ENCODE data around the gene MSL3B.
"Not testable (repeated sequence)": the region's sequence is repeated elsewhere in the genome, so short reads cannot be mapped to it uniquely, and the experiment has no call there.

MSL3B gene

DNA sequence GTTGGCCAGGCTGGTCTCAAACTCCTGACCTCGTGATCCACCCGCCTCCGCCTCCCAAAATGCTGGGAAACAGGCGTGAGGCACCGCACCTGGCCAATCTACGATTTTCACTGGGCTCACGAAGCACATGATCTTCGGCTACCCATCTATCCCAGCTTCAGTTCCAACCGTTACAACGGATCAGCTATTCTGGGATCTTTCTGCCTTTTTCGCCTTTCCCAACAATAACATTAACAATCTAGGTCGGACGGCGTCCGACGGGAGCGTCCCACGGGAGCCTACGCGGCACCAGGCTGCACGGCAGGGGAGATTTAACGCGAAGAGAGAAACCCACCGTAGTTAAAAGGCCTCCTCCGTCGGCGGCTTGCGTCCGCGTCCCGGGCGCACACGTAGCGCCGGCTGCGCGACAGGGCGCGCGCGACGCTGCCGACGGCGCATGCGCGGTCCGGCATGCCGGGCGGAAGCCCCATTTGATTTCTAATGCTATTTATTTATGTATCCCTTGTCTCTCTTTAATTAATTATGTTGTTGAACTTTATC is at the start of gene MSL3B:
MSL3B (minus strand) TSS at position 394 of the 540 bp plus-strand sequence.
- Histone ChIP-seq H3K9ac (ENCODE audit: low read depth, low read length) (peak within 1 kb of the TSS; percentile 77), H3K27me3 (ENCODE audit: control insufficient read depth, insufficient read depth, low read length) (no peaks in the 10 kb centered on the region), H3K9me3 (replicated peaks; ENCODE audit: low read length) (no peaks in the 10 kb centered on the region)

DNA sequence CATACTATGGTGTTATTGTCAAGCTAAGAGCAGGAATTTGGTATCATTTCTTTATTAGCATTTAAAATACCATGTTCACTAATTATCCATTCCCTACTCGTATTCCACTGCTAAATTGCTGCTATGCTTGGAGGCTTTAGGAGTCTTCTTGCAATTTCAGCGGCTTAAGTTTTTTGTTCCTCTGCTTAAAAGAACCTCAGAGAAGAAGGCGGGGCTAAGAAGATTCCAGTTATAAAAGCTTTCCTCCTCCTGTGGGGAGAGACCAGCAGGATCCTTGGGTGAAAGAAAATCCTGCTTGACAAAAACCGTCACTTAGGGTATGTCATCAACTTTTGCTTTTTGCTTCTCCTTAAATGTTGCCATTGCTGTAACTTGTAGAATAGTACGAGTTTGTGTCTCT is 48.9 kb upstream of the MSL3B start, which contains the start of gene TRPM8:
TRPM8 (plus strand) TSS at position 258 of the 400 bp plus-strand sequence. CDS start 9,165 bp downstream, outside the sequence.
- H3K9ac ChIP-seq (ENCODE audit: low read depth, low read length) = no peak within 1 kb of the TSS
- no peak within 1 kb of the TSS for H3K4me3 ChIP-seq (ENCODE audit: low read length)
- no peaks in the 10 kb centered on the region for H3K9me3 ChIP-seq (replicated peaks; ENCODE audit: low read length)
- no peaks in the 10 kb centered on the region for H3K36me3 ChIP-seq (ENCODE audit: insufficient read depth, low read length)
- no peaks in the 10 kb centered on the region for H3K4me1 ChIP-seq (ENCODE audit: control insufficient read depth, insufficient read depth, low read length)
- H3K27me3 ChIP-seq (ENCODE audit: control insufficient read depth, insufficient read depth, low read length) = peaks cover 12% of the 10 kb centered on the region
- no peak within 1 kb of the TSS for H3K4me2 ChIP-seq (ENCODE audit: low read length)

More for the DNA sequence above, at the start of gene MSL3B:
- Histone ChIP-seq H3K4me1 (ENCODE audit: control insufficient read depth, insufficient read depth, low read length) (no peaks in the 10 kb centered on the region), H3K4me2 (ENCODE audit: low read length) (peak within 1 kb of the TSS; percentile 91), H3K4me3 (ENCODE audit: low read length) (peak within 1 kb of the TSS; percentile 81), H3K36me3 (ENCODE audit: insufficient read depth, low read length) (no peaks in the 10 kb centered on the region)

- peaks cover 10% of the 10 kb centered on the region for H3K27me3 ChIP-seq (ENCODE audit: control insufficient read depth, insufficient read depth, low read length)
- no peak overlapping the region for H3K4me2 ChIP-seq (ENCODE audit: low read length)
- no peak overlapping the region for H3K9ac ChIP-seq (ENCODE audit: low read depth, low read length)
- H3K4me3 ChIP-seq (ENCODE audit: low read length) = no peak overlapping the region
- no peaks in the 10 kb centered on the region for H3K4me1 ChIP-seq (ENCODE audit: control insufficient read depth, insufficient read depth, low read length)
- H3K9me3 ChIP-seq (replicated peaks; ENCODE audit: low read length) = no peaks in the 10 kb centered on the region
- H3K36me3 ChIP-seq (ENCODE audit: insufficient read depth, low read length) = no peaks in the 10 kb centered on the region
Measured at GRCh38 chr2:233915128-233915527, 46.9 kb upstream of the MSL3B start.

DNA sequence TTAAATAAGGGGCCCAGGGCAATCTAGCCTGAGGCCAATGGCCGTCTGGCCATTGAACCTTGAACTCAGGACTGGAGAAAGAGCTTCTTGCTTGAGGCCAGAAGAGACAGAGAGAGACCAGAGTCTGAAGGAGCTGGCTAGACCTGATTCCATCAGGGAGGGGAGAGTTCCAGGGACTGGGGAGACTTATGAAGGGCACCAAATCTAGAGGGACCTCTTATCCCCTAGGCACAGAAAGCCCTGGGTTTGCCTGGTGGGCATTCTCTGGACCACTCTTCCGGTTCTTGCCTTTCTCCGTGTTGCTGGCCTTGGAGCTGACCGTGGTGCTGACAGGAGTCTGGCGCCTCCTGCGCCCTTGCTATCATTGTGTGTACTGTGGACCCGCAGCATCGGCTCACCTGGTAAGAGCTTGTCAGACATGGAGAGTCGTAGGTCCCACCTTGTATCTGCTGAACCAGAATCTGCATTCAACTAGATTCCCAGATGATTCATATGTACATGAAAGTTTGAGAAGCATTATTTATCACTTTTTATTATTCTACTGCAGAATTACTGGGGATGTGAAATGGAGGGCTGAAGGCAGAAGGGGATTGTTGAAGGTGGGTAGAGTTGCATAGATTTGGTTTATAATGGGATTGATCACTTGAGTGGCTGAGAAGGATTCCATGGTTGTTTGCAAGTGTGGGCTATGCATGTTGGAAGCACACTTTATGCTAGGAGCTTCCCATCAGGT is 44.7 kb upstream of the MSL3B start:
- Histone ChIP-seq H3K4me1 (ENCODE audit: control insufficient read depth, insufficient read depth, low read length) (no peaks in the 10 kb centered on the region), H3K4me3 (ENCODE audit: low read length) (no peak overlapping the region), H3K9me3 (replicated peaks; ENCODE audit: low read length) (no peaks in the 10 kb centered on the region), H3K27me3 (ENCODE audit: control insufficient read depth, insufficient read depth, low read length) (peaks cover 10% of the 10 kb centered on the region), H3K4me2 (ENCODE audit: low read length) (no peak overlapping the region), H3K36me3 (ENCODE audit: insufficient read depth, low read length) (no peaks in the 10 kb centered on the region), H3K9ac (ENCODE audit: low read depth, low read length) (no peak overlapping the region)

DNA sequence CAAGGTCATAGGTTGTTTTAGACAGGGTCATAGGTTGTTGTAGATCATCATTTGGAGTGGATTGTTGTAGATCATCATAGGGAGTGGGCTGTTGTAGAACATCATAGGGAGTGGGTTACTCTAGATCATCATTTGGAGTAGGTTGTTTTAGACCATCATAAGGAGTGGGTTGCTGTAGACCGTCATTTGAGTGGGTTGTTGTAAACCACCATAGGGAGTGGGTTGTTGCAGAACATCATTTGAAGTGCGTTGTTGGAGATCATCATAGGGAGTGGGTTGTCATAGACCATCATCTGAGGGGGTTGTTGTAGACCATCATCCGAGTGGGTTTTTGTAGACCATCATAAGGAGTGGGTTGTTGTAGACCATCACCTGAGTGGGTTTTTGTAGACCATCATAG is 39.4 kb upstream of the MSL3B start:
- Histone ChIP-seq H3K9ac (ENCODE audit: low read depth, low read length) (no peak overlapping the region), H3K9me3 (replicated peaks; ENCODE audit: low read length) (no peaks in the 10 kb centered on the region), H3K4me1 (ENCODE audit: control insufficient read depth, insufficient read depth, low read length) (no peaks in the 10 kb centered on the region), H3K27me3 (ENCODE audit: control insufficient read depth, insufficient read depth, low read length) (peaks cover 7% of the 10 kb centered on the region), H3K4me3 (ENCODE audit: low read length) (no peak overlapping the region), H3K4me2 (ENCODE audit: low read length) (no peak overlapping the region), H3K36me3 (ENCODE audit: insufficient read depth, low read length) (no peaks in the 10 kb centered on the region)

- H3K4me3 ChIP-seq (ENCODE audit: low read length) = no peak overlapping the region
- H3K36me3 ChIP-seq (ENCODE audit: insufficient read depth, low read length) = no peaks in the 10 kb centered on the region
- no peaks in the 10 kb centered on the region for H3K4me1 ChIP-seq (ENCODE audit: control insufficient read depth, insufficient read depth, low read length)
- H3K27me3 ChIP-seq (ENCODE audit: control insufficient read depth, insufficient read depth, low read length) = peaks cover 6% of the 10 kb centered on the region
- no peak overlapping the region for H3K9ac ChIP-seq (ENCODE audit: low read depth, low read length)
- H3K4me2 ChIP-seq (ENCODE audit: low read length) = no peak overlapping the region
- no peaks in the 10 kb centered on the region for H3K9me3 ChIP-seq (replicated peaks; ENCODE audit: low read length)
Measured at GRCh38 chr2:233905945-233906344, 37.8 kb upstream of the MSL3B start.

DNA sequence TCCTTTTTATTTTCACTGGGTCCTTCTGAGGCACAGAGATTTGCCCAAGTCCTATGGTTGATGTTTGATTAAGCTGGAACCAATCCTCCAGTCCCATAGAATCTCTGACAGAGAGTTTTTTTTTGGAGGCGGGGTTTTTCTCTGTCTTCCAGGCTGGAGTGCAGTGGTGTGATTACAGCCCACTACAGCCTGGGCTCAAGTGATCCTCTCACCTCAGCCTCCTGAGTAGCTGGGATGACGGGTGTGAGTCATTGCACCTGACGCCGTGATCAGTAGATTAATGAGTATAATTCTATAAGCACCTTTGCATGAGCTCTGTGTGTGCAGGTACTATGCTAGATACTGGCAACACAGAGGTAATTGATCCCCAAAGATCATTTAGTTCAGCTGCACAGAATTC is 33.7 kb upstream of the MSL3B start:
- H3K4me3 ChIP-seq (ENCODE audit: low read length) = no peak overlapping the region
- no peak overlapping the region for H3K4me2 ChIP-seq (ENCODE audit: low read length)
- H3K9ac ChIP-seq (ENCODE audit: low read depth, low read length) = no peak overlapping the region
- no peaks in the 10 kb centered on the region for H3K9me3 ChIP-seq (replicated peaks; ENCODE audit: low read length)
- H3K4me1 ChIP-seq (ENCODE audit: control insufficient read depth, insufficient read depth, low read length) = no peaks in the 10 kb centered on the region
- peaks cover 16% of the 10 kb centered on the region for H3K27me3 ChIP-seq (ENCODE audit: control insufficient read depth, insufficient read depth, low read length)
- H3K36me3 ChIP-seq (ENCODE audit: insufficient read depth, low read length) = no peaks in the 10 kb centered on the region

- H3K36me3 ChIP-seq (ENCODE audit: insufficient read depth, low read length) = no peaks in the 10 kb centered on the region
- H3K4me2 ChIP-seq (ENCODE audit: low read length) = no peak overlapping the region
- H3K9me3 ChIP-seq (replicated peaks; ENCODE audit: low read length) = no peaks in the 10 kb centered on the region
- H3K9ac ChIP-seq (ENCODE audit: low read depth, low read length) = no peak overlapping the region
- H3K27me3 ChIP-seq (ENCODE audit: control insufficient read depth, insufficient read depth, low read length) = peaks cover 16% of the 10 kb centered on the region
- H3K4me1 ChIP-seq (ENCODE audit: control insufficient read depth, insufficient read depth, low read length) = no peaks in the 10 kb centered on the region
- no peak overlapping the region for H3K4me3 ChIP-seq (ENCODE audit: low read length)
Measured at GRCh38 chr2:233901367-233901766, 33.2 kb upstream of the MSL3B start.

DNA sequence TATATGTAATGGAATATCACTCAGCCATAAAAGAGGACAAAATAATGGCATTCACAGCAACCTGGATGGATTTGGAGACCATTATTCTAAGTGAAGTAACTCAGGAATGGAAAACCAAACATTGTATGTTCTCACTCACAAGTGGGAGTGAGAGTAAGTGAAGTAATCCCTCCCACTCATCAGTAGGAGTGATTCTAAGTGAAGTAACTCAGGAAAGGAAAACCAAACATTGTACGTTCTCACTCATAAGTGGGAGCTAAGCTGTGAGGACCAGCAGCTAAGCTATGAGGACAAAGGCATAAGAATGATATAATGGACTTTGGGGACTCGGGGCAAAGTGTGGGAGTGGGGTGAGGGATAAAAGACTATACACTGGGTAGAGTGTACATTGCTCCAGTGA is 28.1 kb upstream of the MSL3B start:
- not testable (repeated sequence) for H3K36me3 ChIP-seq (ENCODE audit: insufficient read depth, low read length); H3K4me3 ChIP-seq (ENCODE audit: low read length); H3K4me2 ChIP-seq (ENCODE audit: low read length); H3K9me3 ChIP-seq (replicated peaks; ENCODE audit: low read length); H3K4me1 ChIP-seq (ENCODE audit: control insufficient read depth, insufficient read depth, low read length); H3K9ac ChIP-seq (ENCODE audit: low read depth, low read length)
- peaks cover 10% of the 10 kb centered on the region for H3K27me3 ChIP-seq (ENCODE audit: control insufficient read depth, insufficient read depth, low read length)

GRCh38 chr2:233892793-233893192 is 24.6 kb upstream of the MSL3B start:
- Histone ChIP-seq H3K4me3 (ENCODE audit: low read length) (no peak overlapping the region), H3K9me3 (replicated peaks; ENCODE audit: low read length) (no peaks in the 10 kb centered on the region), H3K4me2 (ENCODE audit: low read length) (no peak overlapping the region), H3K4me1 (ENCODE audit: control insufficient read depth, insufficient read depth, low read length) (peaks cover 2% of the 10 kb centered on the region), H3K27me3 (ENCODE audit: control insufficient read depth, insufficient read depth, low read length) (no peaks in the 10 kb centered on the region), H3K36me3 (ENCODE audit: insufficient read depth, low read length) (no peaks in the 10 kb centered on the region), H3K9ac (ENCODE audit: low read depth, low read length) (no peak overlapping the region)

GRCh38 chr2:233882353-233882752 is 14.2 kb upstream of the MSL3B start:
- Histone ChIP-seq H3K36me3 (ENCODE audit: insufficient read depth, low read length) (no peaks in the 10 kb centered on the region), H3K9me3 (replicated peaks; ENCODE audit: low read length) (no peaks in the 10 kb centered on the region), H3K27me3 (ENCODE audit: control insufficient read depth, insufficient read depth, low read length) (no peaks in the 10 kb centered on the region), H3K4me2 (ENCODE audit: low read length) (no peak overlapping the region), H3K4me1 (ENCODE audit: control insufficient read depth, insufficient read depth, low read length) (no peaks in the 10 kb centered on the region), H3K9ac (ENCODE audit: low read depth, low read length) (no peak overlapping the region), H3K4me3 (ENCODE audit: low read length) (no peak overlapping the region)

- not testable (repeated sequence) for H3K4me3 ChIP-seq (ENCODE audit: low read length); H3K36me3 ChIP-seq (ENCODE audit: insufficient read depth, low read length); H3K4me2 ChIP-seq (ENCODE audit: low read length); H3K9me3 ChIP-seq (replicated peaks; ENCODE audit: low read length); H3K4me1 ChIP-seq (ENCODE audit: control insufficient read depth, insufficient read depth, low read length); H3K9ac ChIP-seq (ENCODE audit: low read depth, low read length); H3K27me3 ChIP-seq (ENCODE audit: control insufficient read depth, insufficient read depth, low read length)
Measured at GRCh38 chr2:233872125-233872524, 3.9 kb upstream of the MSL3B start.

Measured in skeletal muscle satellite cell (primary cell).